Pons (tissue), 1 donor: ENCODE measurements around the gene LEFTY2.
"Not testable (repeated sequence)": the region's sequence is repeated elsewhere in the genome, so short reads cannot be mapped to it uniquely, and the experiment has no call there.

Experiments used
- DNase-seq: peaks from one replicate; pipeline ENCODE4 v3.0.0-alpha.2; 2016; ENCODE audit warnings: low spot score

LEFTY2 gene

GRCh38 chr1:225941187-225941941, at the start of gene LEFTY2:
Gene LEFTY2, minus strand, starts transcription at chr1:225941220. Its CDS starts 80 bp downstream, at chr1:225941140.
- DNase-seq, result no peak

DNA sequence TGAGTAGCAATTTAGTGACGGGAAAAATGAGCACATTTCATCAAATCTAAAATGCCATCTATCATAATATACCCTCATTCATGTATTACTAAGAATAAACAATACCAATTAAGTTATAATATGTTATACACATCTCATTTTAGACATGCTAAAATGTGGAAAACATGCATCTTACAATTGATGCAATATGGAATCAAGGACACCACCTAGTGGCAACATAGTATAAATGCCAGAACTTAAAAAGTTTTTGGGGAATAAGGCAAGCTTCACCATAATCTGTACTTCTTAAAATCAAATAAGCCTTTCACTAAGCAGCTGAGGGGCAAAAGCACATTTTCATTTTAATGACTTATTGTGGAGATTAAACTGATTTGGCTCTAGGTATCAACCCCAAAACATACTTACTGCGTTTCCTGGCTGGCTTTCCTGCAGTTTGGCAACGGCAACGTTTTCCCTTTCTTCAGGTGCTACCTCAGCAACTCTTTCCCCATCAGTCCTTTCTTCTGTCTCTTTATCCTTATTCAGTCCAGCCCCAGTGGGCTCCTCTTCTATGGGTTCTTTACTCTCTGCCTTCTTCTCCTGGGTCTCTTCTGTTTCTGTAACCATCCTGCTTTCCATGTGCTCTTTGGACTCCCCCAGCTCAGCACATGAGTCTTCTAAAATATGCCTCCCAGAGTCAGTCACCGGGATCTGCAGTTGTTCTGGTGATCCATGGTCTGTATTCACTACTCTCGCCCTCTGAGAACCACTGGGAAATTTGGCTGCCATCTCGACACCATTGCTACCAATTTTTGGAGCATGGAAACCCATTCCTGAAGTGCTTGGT, 46.7 kb upstream of the LEFTY2 start:
- peak; percentile 60 for DNase-seq

DNA sequence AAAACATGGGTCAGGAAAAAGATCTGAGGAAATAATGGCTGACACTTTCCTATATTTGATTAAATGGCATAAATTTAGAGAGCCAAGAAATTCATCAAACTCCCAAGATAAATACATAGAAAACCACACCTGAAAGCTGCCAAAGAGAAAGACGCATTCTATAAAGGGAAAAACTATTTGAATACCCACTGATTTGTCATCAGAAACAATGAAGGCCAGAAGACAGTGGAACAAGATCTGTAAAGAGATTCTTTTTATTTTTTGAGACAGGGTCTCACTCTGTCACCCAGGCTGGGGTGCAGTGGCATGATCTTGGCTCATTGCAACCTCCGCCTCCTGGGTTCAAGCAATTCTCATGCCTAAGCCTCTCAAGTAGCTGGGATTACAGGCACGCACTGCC, 40.7 kb upstream of the LEFTY2 start:
- no peak for DNase-seq

GRCh38 chr1:225980005-225980836, 39.2 kb upstream of the LEFTY2 start:
- no peak for DNase-seq

DNA sequence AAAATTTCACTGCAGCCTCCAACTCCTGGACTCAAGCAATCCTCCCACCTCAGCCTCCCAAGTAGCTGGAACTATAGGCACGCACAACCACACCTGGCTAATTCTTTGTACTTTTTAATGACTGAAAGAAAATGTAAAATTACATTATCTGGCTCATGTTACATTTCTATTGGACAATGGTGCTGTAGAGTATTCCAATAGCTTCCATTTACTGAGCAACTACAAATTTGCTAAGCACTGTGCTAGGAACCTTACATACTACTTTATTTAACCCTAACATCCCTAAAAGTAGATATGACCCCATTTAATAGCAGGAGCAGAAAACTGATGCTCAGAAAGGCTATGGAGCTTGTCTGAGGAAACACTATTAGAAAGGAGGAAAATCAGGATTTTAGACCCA, 38.4 kb upstream of the LEFTY2 start:
- no peak for DNase-seq

- no peak for DNase-seq
Observed at GRCh38 chr1:225977937-225978748, 37.1 kb upstream of the LEFTY2 start.

- DNase-seq, result not testable (repeated sequence)
Observed at GRCh38 chr1:225975146-225975545, 34.1 kb upstream of the LEFTY2 start.

DNA sequence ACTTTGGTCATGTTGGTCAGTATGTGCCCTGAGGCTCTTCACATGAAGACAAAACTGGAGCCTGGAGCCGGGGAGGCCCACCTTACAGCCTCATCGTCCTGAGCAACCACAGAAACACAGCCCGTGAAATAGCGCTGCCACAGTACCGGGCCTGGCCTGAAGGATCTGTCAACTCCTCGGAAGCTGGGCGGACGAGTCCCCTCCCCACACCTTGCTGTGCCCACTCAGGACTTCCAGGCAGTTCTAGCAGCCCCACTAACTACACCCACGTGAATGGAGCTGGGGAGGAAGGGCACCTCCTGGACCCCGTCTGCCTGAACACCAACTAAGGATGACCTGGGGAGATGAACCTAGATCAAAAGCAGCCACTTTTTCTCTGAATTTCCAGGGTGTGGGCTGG, 33.4 kb upstream of the LEFTY2 start:
- no peak for DNase-seq

DNA sequence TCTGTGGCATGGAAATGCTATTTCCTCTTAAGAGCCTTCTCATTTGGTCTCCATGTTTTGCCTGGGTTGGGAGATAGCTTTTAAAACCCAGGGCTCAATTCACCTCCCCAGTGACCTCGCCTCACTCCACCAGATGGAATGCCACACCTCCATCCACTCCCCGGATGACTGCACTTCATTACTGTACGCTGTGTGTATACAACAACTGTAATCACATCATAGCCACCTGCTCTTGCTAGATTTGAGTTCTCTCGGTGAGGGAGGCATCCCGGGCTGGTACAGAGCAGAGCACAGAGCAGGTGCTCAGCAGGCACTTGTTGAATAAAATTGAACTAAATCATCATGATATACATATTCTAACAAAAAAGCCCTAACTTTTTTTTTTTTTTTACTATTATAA, 32.1 kb upstream of the LEFTY2 start:
- no peak for DNase-seq

- DNase-seq, result no peak
Observed at GRCh38 chr1:225972344-225973152, 31.5 kb upstream of the LEFTY2 start.

GRCh38 chr1:225970592-225971157, 29.7 kb upstream of the LEFTY2 start:
- not testable (repeated sequence) for DNase-seq

- not testable (repeated sequence) for DNase-seq
Observed at GRCh38 chr1:225969751-225970150, 28.7 kb upstream of the LEFTY2 start.

DNA sequence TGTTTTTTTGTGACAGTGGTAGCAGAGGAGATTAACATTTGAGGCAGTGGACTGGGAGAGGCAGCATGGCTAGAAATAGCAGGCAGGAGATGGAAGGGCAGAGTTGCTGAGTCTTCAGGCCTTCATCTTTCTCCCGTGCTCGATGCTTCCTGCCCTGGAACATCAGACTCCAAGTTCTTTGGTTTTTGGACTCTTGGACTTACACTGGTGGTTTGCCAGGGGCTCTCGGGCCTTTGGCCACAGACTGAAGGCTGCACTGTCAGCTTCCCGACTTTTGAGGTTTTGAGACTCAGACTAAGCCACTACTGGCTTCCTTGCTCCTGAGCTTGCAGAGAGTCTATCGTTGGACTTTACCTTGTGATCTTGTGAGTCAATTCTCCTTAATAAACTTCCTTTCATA, 24.2 kb upstream of the LEFTY2 start:
- DNase-seq, result no peak

- DNase-seq, result no peak
Observed at GRCh38 chr1:225963735-225964530, 22.9 kb upstream of the LEFTY2 start.

DNA sequence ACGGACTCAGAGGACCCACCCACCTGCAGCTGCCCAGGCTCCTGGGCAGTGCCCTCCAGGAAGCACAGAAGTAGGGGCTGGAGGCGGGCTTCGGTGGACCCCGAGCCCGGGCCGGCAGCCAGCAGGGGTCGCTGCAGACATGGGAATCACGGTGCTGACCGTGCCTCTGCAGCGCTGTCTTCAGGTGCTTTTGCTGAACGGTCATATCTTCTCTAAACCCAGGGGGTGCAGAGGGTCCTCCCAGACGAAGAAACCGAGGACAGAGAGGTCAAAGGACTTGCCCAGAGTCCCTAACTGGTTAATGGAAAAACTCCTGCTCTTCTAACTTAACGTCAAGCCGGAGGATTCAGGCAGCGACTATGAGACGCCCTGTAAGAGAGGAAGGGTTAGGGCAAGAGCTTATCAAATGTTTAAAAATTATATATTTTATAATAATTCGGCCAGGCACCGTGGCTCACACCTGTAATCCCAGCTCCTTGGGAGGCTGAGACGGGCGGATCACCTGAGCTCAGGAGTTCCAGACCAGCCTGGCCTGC, 21.5 kb upstream of the LEFTY2 start:
- no peak for DNase-seq

DNA sequence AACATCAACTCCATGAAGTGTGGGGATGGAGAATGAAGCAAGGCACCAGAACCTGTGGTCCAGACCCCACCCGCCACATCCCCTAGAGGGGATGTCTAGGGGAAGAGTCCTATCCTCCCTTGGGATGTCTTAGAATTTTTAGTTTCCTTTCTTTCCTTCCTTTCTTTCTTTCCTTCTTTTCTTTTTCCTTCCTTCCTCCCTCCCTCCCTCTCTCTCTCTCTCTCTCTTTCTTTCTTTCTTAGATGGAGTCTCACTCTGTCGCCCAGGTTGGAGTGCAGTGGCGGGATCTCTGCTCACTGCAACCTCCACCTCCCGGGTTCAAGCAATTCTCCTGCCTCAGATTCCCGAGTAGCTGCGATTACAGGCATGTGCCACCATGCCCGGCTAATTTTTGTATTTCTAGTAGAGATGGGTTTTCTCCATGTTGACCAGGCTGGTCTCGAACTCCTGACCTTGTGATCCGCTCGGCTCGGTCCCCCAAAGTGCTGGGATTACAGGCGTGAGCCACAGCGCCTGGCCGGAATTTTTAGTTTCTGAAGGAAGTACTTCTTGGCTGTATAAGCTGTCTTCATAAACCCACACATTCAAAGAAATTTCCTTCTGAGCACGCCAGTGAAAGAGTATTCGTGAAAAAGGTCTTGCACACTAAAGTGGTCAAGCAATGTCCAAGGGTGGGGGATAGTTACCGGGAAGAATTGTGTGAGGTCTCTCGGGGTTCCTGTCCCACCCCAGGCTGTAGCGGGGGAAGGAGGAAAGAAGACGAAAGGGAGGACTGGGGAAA, 20.8 kb upstream of the LEFTY2 start:
- no peak for DNase-seq

GRCh38 chr1:225958041-225958440, 17.0 kb upstream of the LEFTY2 start:
- DNase-seq, result no peak

DNA sequence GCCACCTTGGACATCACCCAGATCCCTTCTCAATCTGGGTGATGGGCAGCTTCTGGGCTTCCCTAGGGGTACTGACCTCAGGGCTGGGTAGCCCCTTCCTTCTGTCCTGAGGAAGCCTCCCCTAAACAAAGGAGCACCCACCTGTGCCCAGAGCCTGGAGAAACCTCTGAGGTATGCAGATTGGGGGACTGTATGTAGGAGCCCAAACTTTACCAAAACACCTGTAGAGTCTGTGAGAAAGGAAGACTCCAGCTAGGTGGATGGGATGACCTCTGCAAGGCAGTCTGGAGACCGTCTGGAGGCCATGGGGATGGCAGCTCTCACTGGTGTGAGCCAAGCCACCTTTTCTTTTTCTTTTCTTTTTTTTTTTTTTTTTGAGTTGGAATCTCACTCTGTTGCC, 13.7 kb upstream of the LEFTY2 start:
- no peak for DNase-seq
